Measurements from ENCODE around the gene SEPTIN14.
"Not testable (repeated sequence)": the region's sequence is repeated elsewhere in the genome, so short reads cannot be mapped to it uniquely, and the experiment has no call there.

SEPTIN14 gene

DNA sequence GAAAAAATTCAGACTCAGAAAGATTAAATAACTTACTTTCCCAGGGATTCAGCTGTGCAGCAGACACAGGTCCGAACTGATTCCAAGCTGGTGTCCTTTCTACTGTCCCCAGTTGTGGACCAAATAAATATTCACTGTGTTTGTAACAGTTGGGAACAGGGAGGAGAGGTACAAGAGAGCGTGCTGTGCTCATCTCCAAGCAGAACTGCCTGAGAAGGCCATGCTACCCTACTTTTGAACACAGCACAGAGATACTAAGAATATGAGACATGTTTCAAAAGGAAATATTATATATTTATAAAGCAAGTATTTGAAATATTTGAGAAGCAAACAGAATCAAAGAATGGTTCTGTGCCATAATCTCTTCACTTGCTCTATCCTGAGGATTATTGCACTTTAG, at the start of gene SEPTIN14:
TSS of gene SEPTIN14 (minus strand) at position 101 of the 400 bp plus-strand sequence. CDS start 756 bp downstream, outside the sequence.
- peaks cover 45% of the 10 kb centered on the region for H3K9me3 Mint-ChIP-seq
- H3K4me3 Mint-ChIP-seq; H3K4me1 Mint-ChIP-seq; H3K36me3 Mint-ChIP-seq (ENCODE audit: low read depth); DNase-seq; H3K27me3 Mint-ChIP-seq (ENCODE audit: low read depth, poor library complexity); H3K27ac Mint-ChIP-seq: not testable (repeated sequence)

- H3K9me3 Mint-ChIP-seq, result peaks cover 56% of the 10 kb centered on the region
- TF ChIP-seq, protein P1, sequence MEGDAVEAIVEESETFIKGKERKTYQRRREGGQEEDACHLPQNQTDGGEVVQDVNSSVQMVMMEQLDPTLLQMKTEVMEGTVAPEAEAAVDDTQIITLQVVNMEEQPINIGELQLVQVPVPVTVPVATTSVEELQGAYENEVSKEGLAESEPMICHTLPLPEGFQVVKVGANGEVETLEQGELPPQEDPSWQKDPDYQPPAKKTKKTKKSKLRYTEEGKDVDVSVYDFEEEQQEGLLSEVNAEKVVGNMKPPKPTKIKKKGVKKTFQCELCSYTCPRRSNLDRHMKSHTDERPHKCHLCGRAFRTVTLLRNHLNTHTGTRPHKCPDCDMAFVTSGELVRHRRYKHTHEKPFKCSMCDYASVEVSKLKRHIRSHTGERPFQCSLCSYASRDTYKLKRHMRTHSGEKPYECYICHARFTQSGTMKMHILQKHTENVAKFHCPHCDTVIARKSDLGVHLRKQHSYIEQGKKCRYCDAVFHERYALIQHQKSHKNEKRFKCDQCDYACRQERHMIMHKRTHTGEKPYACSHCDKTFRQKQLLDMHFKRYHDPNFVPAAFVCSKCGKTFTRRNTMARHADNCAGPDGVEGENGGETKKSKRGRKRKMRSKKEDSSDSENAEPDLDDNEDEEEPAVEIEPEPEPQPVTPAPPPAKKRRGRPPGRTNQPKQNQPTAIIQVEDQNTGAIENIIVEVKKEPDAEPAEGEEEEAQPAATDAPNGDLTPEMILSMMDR (IDR thresholded peaks at IDR 0.05), result no peak
- H3K4me3 Mint-ChIP-seq, result no peak overlapping the region
- H3K4me1 Mint-ChIP-seq, result no peaks in the 10 kb centered on the region
- H3K27ac Mint-ChIP-seq, result no peak overlapping the region
- peaks cover 75% of the 10 kb centered on the region for H3K36me3 Mint-ChIP-seq (ENCODE audit: low read depth)
- H3K27me3 Mint-ChIP-seq (ENCODE audit: low read depth, poor library complexity), result no peaks in the 10 kb centered on the region
- no peak for DNase-seq
Measured at GRCh38 chr7:55903985-55904759, 41.6 kb upstream of the SEPTIN14 start.

GRCh38 chr7:55901059-55901458, 38.5 kb upstream of the SEPTIN14 start:
- DNase-seq; H3K4me1 Mint-ChIP-seq; H3K27me3 Mint-ChIP-seq (ENCODE audit: low read depth, poor library complexity); H3K4me3 Mint-ChIP-seq; H3K27ac Mint-ChIP-seq: not testable (repeated sequence)
- peaks cover 71% of the 10 kb centered on the region for H3K36me3 Mint-ChIP-seq (ENCODE audit: low read depth)
- peaks cover 61% of the 10 kb centered on the region for H3K9me3 Mint-ChIP-seq

DNA sequence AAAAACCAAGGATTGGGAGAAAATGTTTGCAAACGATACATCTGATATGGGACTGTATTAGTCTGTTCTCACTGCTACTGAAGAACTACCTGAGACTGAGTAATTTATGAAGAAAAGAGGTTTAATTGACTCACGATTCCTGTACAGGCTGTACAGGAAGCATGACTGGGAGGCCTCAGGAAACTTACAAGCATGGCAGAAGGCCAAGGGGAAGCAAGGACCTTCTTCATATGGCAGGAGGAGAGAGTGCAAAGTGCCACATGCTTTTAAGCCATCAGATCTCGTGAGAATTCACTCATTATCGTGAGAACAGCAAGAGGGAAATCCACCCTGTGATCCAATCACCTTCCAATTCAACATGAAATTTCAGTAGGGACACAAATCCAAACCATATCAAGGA, 35.7 kb upstream of the SEPTIN14 start:
- no peak overlapping the region for H3K4me3 Mint-ChIP-seq
- no peak for DNase-seq
- H3K4me1 Mint-ChIP-seq, result no peaks in the 10 kb centered on the region
- TF ChIP-seq, protein P1 (IDR thresholded peaks at IDR 0.05), result no peak
- H3K36me3 Mint-ChIP-seq (ENCODE audit: low read depth), result peaks cover 78% of the 10 kb centered on the region
- H3K9me3 Mint-ChIP-seq, result peaks cover 59% of the 10 kb centered on the region
- H3K27me3 Mint-ChIP-seq (ENCODE audit: low read depth, poor library complexity), result peaks cover 4% of the 10 kb centered on the region
- no peak overlapping the region for H3K27ac Mint-ChIP-seq

DNA sequence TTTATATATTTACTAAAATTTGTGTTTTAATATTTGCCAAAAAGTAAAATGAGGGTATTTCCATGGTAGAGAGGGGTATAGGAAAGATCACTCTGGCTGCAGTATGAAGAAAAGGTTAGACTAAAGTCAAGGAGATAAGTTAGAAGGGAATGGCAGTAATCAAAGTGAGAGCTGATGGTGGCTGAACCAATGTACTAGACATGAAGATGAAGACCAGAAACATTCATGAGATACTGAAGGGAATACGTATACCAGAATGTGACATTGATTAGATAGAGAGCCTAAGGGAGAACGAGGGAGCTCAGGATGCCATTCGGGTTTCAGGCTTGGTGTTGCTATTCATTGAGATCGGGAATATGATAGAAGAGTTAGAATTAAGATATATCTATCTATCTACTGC, 32.5 kb upstream of the SEPTIN14 start:
- TF ChIP-seq, protein P1 (IDR thresholded peaks at IDR 0.05), result no peak
- H3K4me1 Mint-ChIP-seq, result no peaks in the 10 kb centered on the region
- peaks cover 40% of the 10 kb centered on the region for H3K9me3 Mint-ChIP-seq
- H3K27ac Mint-ChIP-seq, result no peak overlapping the region
- peaks cover 4% of the 10 kb centered on the region for H3K27me3 Mint-ChIP-seq (ENCODE audit: low read depth, poor library complexity)
- peaks cover 65% of the 10 kb centered on the region for H3K36me3 Mint-ChIP-seq (ENCODE audit: low read depth)
- DNase-seq, result no peak
- H3K4me3 Mint-ChIP-seq, result no peak overlapping the region

DNA sequence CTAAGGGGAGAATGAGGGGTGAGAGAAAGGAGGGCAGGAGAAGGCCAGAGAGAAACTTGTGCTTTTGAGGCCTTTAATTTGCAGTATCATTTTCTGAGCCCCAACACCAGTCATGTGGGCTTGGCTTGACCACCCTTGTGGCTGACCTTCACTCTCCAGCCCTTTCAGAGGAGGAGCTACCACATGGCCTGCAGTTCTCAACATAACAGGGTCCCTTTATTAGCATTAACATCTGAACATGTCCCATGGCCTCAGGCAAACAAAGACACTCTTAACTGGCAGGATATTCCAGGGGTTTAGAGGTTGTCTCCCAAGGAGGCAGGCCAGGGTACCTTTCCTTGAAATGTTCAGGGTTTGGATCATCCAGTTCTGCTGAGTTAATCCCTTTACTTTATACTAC, 31.4 kb upstream of the SEPTIN14 start:
- Mint-ChIP-seq H3K27ac (no peak overlapping the region), H3K36me3 (ENCODE audit: low read depth) (peaks cover 59% of the 10 kb centered on the region), H3K4me3 (no peak overlapping the region), H3K9me3 (peaks cover 31% of the 10 kb centered on the region), H3K27me3 (ENCODE audit: low read depth, poor library complexity) (peaks cover 4% of the 10 kb centered on the region), H3K4me1 (no peaks in the 10 kb centered on the region)
- TF ChIP-seq, protein P1 (IDR thresholded peaks at IDR 0.05), result no peak
- no peak for DNase-seq

DNA sequence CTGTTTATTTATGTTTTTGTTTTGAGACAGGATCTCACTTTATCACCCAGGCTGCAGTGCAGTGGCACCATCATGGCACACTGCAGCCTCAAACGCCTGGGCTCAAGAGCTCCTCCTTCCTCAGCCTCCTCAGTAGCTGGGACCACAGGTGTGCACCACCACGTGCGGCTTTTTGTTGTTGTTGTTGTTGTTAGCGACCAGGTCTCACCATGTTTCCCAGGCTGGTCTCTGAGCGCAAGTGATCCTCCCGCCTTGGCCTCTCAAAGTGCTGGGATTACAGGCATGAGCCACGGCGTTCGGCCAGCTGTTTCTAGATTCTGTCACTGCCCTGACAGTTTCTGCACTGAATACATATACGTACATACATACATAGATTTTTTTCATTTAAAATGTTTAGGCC, 25.8 kb upstream of the SEPTIN14 start:
- Mint-ChIP-seq H3K4me3 (peak overlapping the region; percentile 86), H3K27me3 (ENCODE audit: low read depth, poor library complexity) (peaks cover 17% of the 10 kb centered on the region), H3K36me3 (ENCODE audit: low read depth) (peaks cover 16% of the 10 kb centered on the region), H3K27ac (peak overlapping the region; percentile 91)
- H3K9me3 Mint-ChIP-seq, DNase-seq, H3K4me1 Mint-ChIP-seq: not testable (repeated sequence)
